Endothelial cell of umbilical vein (primary cell): ENCODE measurements around the gene QSER1. TPM values are rescaled to one million over a fixed set of nuclear protein-coding genes. Genes with fewer than 3 reads are reported as not detected.

ENCODE experiments used
- BruUV-seq: library from RNA; stranded (reverse); fragments of 400-500 nt; replicated peaks from 2 replicates; lab custom pipeline; 2021; lab: Mats Ljungman, UMichigan
- CTCF ChIA-PET: fragments of 300-600, 350-600 bp; sonication (Branson Sonifier 250); formaldehyde crosslinking; loops from one replicate; lab custom pipeline; 2021; ENCODE audit warnings: antibody characterized with exemption, inconsistent platforms; lab: Charles Lee
- POLR2A ChIA-PET: fragments of 300-600, 350-600 bp; sonication (Branson Sonifier 250); formaldehyde crosslinking; loops from one replicate; lab custom pipeline; 2021; ENCODE audit warnings: antibody characterized with exemption, inconsistent platforms; lab: Charles Lee
- DNase-seq: peaks from one replicate; pipeline ENCODE4 v3.0.0-alpha.2; 2011; ENCODE audit warnings: low read depth, low spot score
- FAIRE-seq: peaks from 2 replicates; lab custom pipeline; 2011; peaks lifted over from hg19 to GRCh38; lab: Jason Lieb, UNC
- H2AFZ ChIP-seq: 2 replicates; pipeline ENCODE4 v1.6.0; 2012; ENCODE audit warnings: low read depth, low read length, control low read depth, inconsistent platforms
- H3K27ac ChIP-seq: 2 replicates; pipeline ENCODE4 v1.5.1; 2011; ENCODE audit warnings: low read depth, mild to moderate bottlenecking, control low read depth, low read length, moderate library complexity; ENCODE audit not compliant: insufficient read depth
- H3K27me3 ChIP-seq, 2 experiments: 2 replicates each; pipeline versions ENCODE4 v1.6.0 to v1.6.1; 2011; ENCODE audit warnings: low read length in 2 of 2, mixed read lengths in 1 of 2; ENCODE audit not compliant: control insufficient read depth in 2 of 2, insufficient read depth in 2 of 2
- H3K36me3 ChIP-seq, 2 experiments: 2 replicates in 1 of 2; 3 replicates in 1 of 2; pipeline ENCODE4 v1.5.1; 2011; ENCODE audit warnings: low read length in 2 of 2, mild to moderate bottlenecking in 1 of 2, moderate library complexity in 1 of 2; ENCODE audit not compliant: control insufficient read depth in 2 of 2, insufficient read depth in 2 of 2; ENCODE audit errors: extremely low read depth in 1 of 2
- H3K4me1 ChIP-seq: 3 replicates; pipeline ENCODE4 v1.5.1; 2011; ENCODE audit warnings: mild to moderate bottlenecking, low read length; ENCODE audit not compliant: control insufficient read depth, insufficient read depth; ENCODE audit errors: extremely low read depth
- H3K4me2 ChIP-seq: 2 replicates; pipeline ENCODE4 v1.6.1; 2011; ENCODE audit warnings: low read length, control low read depth, mixed read lengths; ENCODE audit not compliant: insufficient read depth
- H3K4me3 ChIP-seq, 3 experiments: fragments of 200-600 bp in 1 of 3; sonication (generic), shearing (Covaris generic) in 1 of 3; replicated peaks in 1 of 3; 2 replicates each; pipeline ENCODE4 v1.5.1; 2011 to 2016; ENCODE audit warnings: control low read depth in 3 of 3, low read length in 3 of 3, mild to moderate bottlenecking in 2 of 3, inconsistent platforms in 1 of 3, low read depth in 1 of 3, moderate library complexity in 1 of 3; ENCODE audit not compliant: insufficient read depth in 1 of 3
- H3K79me2 ChIP-seq: 2 replicates; pipeline ENCODE4 v1.6.0; 2012; ENCODE audit warnings: low read length, inconsistent platforms; ENCODE audit not compliant: control insufficient read depth, insufficient read depth
- H3K9ac ChIP-seq: replicated peaks from 2 replicates; pipeline ENCODE3; 2011; ENCODE audit warnings: low read length, control low read depth; ENCODE audit not compliant: insufficient read depth; ENCODE audit errors: extremely low read depth
- H3K9me1 ChIP-seq: replicated peaks from 3 replicates; pipeline ENCODE4 v1.6.0; 2011; ENCODE audit warnings: mild to moderate bottlenecking, low read length; ENCODE audit not compliant: control insufficient read depth, insufficient read depth; ENCODE audit errors: extremely low read depth
- H3K9me3 ChIP-seq: replicated peaks from 2 replicates; pipeline ENCODE4 v1.5.1; 2012; ENCODE audit warnings: low read length, inconsistent platforms; ENCODE audit not compliant: control insufficient read depth, insufficient read depth
- H4K20me1 ChIP-seq: replicated peaks from 2 replicates; pipeline ENCODE3; 2011; ENCODE audit warnings: mild to moderate bottlenecking, low read length; ENCODE audit not compliant: control insufficient read depth, insufficient read depth; ENCODE audit errors: extremely low read depth
- EZH2 ChIP-seq: IDR thresholded peaks from 2 replicates; pipeline ENCODE4 v1.6.1; 2012; ENCODE audit warnings: borderline replicate concordance, low read depth, mild to moderate bottlenecking, moderate library complexity, low read length, inconsistent platforms; ENCODE audit not compliant: severe bottlenecking
- FOS ChIP-seq: IDR thresholded peaks from 2 replicates; pipeline ENCODE4 v1.6.1; 2011; ENCODE audit warnings: mild to moderate bottlenecking, low read length, moderate library complexity, borderline replicate concordance; ENCODE audit not compliant: insufficient read depth
- GATA2 ChIP-seq: IDR thresholded peaks from 2 replicates; pipeline ENCODE4 v1.7.0; 2011; ENCODE audit warnings: low read depth, mild to moderate bottlenecking, moderate library complexity, mixed read lengths, low read length; ENCODE audit not compliant: insufficient read length, insufficient read depth
- JUN ChIP-seq: IDR thresholded peaks from 2 replicates; pipeline ENCODE4 v1.6.1; 2011; ENCODE audit warnings: borderline replicate concordance, low read depth; ENCODE audit not compliant: insufficient read length, insufficient read depth
- MYC ChIP-seq: IDR thresholded peaks from one replicate; pipeline ENCODE4 v1.6.1; 2011; ENCODE audit warnings: mild to moderate bottlenecking, low read depth, low read length
- POLR2A ChIP-seq: IDR thresholded peaks from 2 replicates; pipeline ENCODE4 v1.6.1; 2012; ENCODE audit warnings: low read depth, mild to moderate bottlenecking, control low read depth, low read length
- POLR2AphosphoS5 ChIP-seq: IDR thresholded peaks from 2 replicates; pipeline ENCODE4 v1.6.1; 2012; ENCODE audit warnings: low read depth, mild to moderate bottlenecking, control low read depth, low read length, moderate library complexity; ENCODE audit not compliant: insufficient read depth
- dilution Hi-C: fragments of 300-500 bp; cut with MboI; formaldehyde crosslinking; loops from one replicate; pipeline ENCODE4 v1.15.0; 2019; ENCODE audit warnings: low sequenced_read_pairs; ENCODE audit not compliant: extremely low pct_ligation_motif_present
- intact Hi-C: fragments of 100-400 bp; cut with micrococcal nuclease; formaldehyde crosslinking; loops from one replicate; pipeline ENCODE4 v1.10.0; 2022
- polyA plus RNA-seq, 4 experiments: library from polyadenylated mRNA; depleted of rRNA in 3 of 4; stranded (reverse) in 3 of 4; unstranded in 1 of 4; fragments of >200 nt; gene quantifications; 2 replicates each; pipeline versions ENCODE4 v1.2.1 to v1.2.3, GENCODE V29; 2011 to 2012; ENCODE audit warnings: missing spikeins in 1 of 4
- total RNA-seq: library from RNA; stranded (reverse); gene quantifications from 2 replicates; pipeline ENCODE4 v1.2.3, GENCODE V29; 2021
- TF ChIP-seq, protein P1 (sequence below): IDR thresholded peaks from 2 replicates; pipeline ENCODE4 v1.6.1; 2011; ENCODE audit not compliant: insufficient read depth, insufficient read length
- TF ChIP-seq, protein P2 (sequence below), 2 donors: IDR thresholded peaks; 1 replicate in 1 of 2; 2 replicates in 1 of 2; pipeline ENCODE4 v1.5.1; 2011; ENCODE audit warnings: low read length in 2 of 2, mild to moderate bottlenecking in 2 of 2, moderate library complexity in 2 of 2, control low read depth in 1 of 2, inconsistent platforms in 1 of 2, low read depth in 1 of 2; ENCODE audit not compliant: insufficient read depth in 1 of 2; ENCODE audit errors: extremely low read depth in 1 of 2

The QSER1 gene
- total and polyA plus RNA-seq, 2 donors (not counting 3 experiments of a cell fraction or from before 2014, with no cell fraction given) = 5.5 to 36.6 TPM

DNA sequence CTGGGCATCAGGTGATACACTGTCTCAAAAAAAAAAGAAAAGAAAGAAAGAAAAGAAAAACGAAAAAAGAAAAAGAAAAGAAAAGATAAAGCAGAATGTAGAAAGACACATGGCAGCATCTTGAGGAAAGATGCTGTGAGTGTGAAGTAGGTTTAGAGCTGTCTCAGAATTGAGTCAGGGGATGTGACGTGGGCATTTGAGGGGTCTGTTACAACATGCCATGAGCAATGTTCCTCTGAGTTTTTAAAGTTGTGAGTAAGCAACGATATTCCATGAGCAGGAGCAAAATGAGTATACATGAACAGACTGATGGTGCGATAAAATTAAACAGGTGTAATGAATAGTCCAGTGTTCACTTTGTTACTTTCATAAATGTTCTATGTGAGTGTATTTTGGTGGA is 11.3 kb upstream of the QSER1 start:
- H3K36me3 ChIP-seq = no peaks in the 10 kb centered on the region
- no peak overlapping the region for H3K4me2 ChIP-seq
- H2AFZ ChIP-seq = no peak overlapping the region
- POLR2A ChIA-PET = no interaction called here
- TF ChIP-seq GATA2 (no peak), EZH2 (no peak), FOS (no peak), JUN (no peak)
- TF ChIP-seq, protein P1, sequence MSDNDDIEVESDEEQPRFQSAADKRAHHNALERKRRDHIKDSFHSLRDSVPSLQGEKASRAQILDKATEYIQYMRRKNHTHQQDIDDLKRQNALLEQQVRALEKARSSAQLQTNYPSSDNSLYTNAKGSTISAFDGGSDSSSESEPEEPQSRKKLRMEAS = no peak
- no peak for DNase-seq
- no peaks in the 10 kb centered on the region for H4K20me1 ChIP-seq
- CTCF ChIA-PET = no interaction called here
- no TSS peak for BruUV-seq
- no peak overlapping the region for H3K27ac ChIP-seq
- intact Hi-C loops (no loop called here), dilution Hi-C loops (no loop called here)
- H3K9me3 ChIP-seq = no peaks in the 10 kb centered on the region
- no peak for FAIRE-seq
- peaks cover 6 to 11% of the 10 kb centered on the region in 2 experiments for H3K27me3 ChIP-seq
- no peaks in the 10 kb centered on the region for H3K4me1 ChIP-seq
- H3K9ac ChIP-seq = no peak overlapping the region
- H3K79me2 ChIP-seq = no peaks in the 10 kb centered on the region
- no peak overlapping the region for H3K4me3 ChIP-seq
- no peaks in the 10 kb centered on the region for H3K9me1 ChIP-seq

DNA sequence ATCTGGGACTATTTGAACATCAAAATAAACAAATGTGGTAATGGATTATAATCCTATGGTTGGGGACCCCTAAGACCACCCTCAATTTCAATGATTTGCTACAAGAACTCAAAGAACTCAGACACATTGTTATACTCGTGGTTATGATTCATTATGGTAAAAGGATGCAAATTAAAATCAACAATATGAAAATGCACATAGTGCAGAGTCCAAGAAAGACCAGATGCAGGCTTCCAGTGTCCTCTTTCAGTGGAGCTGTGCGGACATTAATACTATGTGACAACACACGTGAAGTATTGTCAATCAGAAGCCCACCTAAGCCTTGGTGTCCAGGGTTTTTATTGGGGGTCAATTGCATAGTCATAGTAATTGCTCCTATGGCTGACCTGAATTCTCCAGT is 9.2 kb upstream of the QSER1 start:
- Histone ChIP-seq H3K4me1 (no peaks in the 10 kb centered on the region), H3K36me3 (no peaks in the 10 kb centered on the region), H2AFZ (no peak overlapping the region), H3K9me1 (no peaks in the 10 kb centered on the region), H3K79me2 (no peaks in the 10 kb centered on the region), H3K9me3 (no peaks in the 10 kb centered on the region), H3K4me3 (no peak overlapping the region), H3K4me2 (no peak overlapping the region), H4K20me1 (no peaks in the 10 kb centered on the region), H3K9ac (no peak overlapping the region), H3K27ac (no peak overlapping the region), H3K27me3 (peaks cover 6 to 10% of the 10 kb centered on the region in 2 experiments)
- ChIA-PET CTCF (interaction anchor here (2.4 kb wide), 1 partner anchor 182 kb away, joined by 10 read pairs; no protein-coding TSS in a partner anchor), POLR2A (no interaction called here)
- dilution Hi-C loops (no loop called here), intact Hi-C loops (no loop called here)
- no peak for DNase-seq
- TF ChIP-seq FOS (no peak), MYC (no peak), POLR2A (no peak), GATA2 (no peak), POLR2AphosphoS5 (no peak), EZH2 (no peak), JUN (no peak)
- TF ChIP-seq, protein P1 = no peak
- TF ChIP-seq, protein P2, sequence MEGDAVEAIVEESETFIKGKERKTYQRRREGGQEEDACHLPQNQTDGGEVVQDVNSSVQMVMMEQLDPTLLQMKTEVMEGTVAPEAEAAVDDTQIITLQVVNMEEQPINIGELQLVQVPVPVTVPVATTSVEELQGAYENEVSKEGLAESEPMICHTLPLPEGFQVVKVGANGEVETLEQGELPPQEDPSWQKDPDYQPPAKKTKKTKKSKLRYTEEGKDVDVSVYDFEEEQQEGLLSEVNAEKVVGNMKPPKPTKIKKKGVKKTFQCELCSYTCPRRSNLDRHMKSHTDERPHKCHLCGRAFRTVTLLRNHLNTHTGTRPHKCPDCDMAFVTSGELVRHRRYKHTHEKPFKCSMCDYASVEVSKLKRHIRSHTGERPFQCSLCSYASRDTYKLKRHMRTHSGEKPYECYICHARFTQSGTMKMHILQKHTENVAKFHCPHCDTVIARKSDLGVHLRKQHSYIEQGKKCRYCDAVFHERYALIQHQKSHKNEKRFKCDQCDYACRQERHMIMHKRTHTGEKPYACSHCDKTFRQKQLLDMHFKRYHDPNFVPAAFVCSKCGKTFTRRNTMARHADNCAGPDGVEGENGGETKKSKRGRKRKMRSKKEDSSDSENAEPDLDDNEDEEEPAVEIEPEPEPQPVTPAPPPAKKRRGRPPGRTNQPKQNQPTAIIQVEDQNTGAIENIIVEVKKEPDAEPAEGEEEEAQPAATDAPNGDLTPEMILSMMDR (IDR thresholded peaks at IDR 0.05; ENCODE audit: extremely low read depth in 1 of 2, insufficient read depth in 1 of 2, low read depth in 1 of 2, low read length in 2 of 2) = no peak
- no TSS peak for BruUV-seq
- FAIRE-seq = no peak
